Stimulated activated naive CD4-positive, alpha-beta T cell treated with Interleukin-2 at 50 U/mL for 16 hours (primary cell): ENCODE results near the gene ITGB3.

Experiments used
- DNase-seq: peaks from one replicate; lab custom pipeline; 2025; lab: John Stamatoyannopoulos, UW

The ITGB3 gene

GRCh38 chr17:47276444-47276843, 22.8 kb downstream of the ITGB3 start:
- no peak for DNase-seq

GRCh38 chr17:47276868-47277267, 23.2 kb downstream of the ITGB3 start:
- DNase-seq, result no peak

DNA sequence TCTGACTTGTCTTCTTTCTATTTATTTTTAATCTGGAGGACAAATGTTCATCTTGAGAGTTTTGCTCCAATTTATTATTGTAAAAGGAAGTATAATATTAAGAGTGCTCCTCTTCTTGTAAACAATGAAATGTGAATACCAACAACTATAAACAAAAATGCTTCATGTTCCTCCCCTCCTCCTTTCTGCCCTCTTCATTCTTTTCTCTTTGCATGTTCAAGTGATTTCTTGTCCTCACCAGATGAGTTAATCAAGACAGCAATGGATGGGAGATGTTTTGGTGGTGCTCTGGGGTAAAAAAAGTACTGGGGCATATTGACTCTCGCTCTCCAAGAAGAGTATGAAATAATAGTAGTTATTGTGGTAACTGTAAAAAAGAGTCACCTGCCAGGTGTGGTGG, 24.3 kb downstream of the ITGB3 start:
- no peak for DNase-seq

DNA sequence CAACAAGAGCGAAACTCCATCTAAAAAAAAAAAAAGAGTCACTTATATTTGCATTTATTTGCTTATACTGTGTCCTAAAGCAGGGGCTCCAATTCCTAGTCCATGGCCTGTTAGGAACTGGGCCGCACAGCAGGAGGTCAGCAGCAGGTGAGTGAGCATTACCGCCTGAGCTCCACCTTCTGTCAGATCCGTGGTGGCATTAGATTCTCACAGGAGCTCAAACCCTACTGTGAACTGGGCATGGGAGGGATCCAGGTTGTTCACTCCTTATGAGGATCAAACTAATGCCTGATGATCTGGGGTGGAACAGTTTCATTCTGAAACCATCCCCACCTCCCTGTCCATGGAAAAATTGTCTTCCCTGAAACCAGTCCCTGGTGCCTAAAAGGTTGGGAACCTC, 24.9 kb downstream of the ITGB3 start:
- DNase-seq, result no peak

GRCh38 chr17:47279062-47279801, 25.6 kb downstream of the ITGB3 start:
- no peak for DNase-seq

DNA sequence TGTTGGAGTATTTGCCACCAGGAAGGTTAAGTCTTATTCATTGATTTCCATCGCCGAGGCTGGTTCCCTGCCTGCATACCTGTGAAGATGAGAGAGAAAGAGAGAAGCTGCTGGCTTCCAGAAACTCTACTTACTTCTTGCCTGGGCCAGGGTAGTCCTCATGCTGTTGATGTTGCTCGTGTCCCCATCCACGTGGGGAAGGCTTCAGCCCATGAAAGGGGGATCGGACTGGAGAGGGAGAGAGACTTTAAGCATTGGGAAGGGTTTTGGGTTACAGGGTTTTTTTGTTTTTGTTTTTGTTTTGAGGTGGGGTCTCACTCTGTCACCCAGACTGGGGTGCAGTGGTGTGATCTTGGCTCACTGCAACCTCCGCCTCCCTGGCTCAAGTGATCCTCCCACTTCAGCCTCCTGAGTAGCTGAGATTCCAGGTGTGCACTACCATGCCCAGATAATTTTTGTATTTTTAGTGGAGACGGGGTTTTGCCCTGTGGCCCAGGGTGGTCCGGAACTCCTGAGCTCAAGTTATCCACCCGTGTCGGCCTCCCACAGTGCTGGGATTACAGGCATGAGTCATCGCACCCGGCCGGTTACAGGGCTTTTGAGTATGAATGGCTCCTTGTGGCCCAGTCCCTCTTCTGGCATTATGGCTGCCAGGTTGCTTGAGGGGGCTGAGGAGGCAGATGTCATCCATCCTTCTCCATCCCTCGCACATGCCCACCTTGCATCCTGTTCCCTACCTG, 26.6 kb downstream of the ITGB3 start:
- no peak for DNase-seq

- no peak for DNase-seq
These were observed 27.6 kb downstream of the ITGB3 start for GRCh38 chr17:47281216-47281615.

DNA sequence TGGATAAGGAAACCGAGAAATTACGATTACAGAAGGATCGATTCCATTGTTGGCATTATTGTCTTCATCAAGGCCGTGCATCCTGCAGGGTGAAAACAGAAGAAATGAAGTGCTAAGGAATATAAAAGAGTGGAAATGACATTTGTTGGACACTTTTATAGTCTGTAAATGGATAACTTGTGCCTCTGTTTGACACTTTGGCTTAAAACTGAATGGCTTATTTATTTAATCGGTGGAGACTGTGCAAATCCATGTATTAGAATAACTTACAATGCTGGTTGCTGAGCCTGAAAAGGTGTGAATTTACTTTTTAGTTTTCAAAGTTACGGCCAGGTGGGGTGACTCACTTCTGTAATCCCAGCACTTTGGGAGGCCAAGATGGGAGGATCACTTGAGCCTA, 31.4 kb downstream of the ITGB3 start:
- no peak for DNase-seq

GRCh38 chr17:47286198-47286914, 32.7 kb downstream of the ITGB3 start:
- DNase-seq, result no peak

DNA sequence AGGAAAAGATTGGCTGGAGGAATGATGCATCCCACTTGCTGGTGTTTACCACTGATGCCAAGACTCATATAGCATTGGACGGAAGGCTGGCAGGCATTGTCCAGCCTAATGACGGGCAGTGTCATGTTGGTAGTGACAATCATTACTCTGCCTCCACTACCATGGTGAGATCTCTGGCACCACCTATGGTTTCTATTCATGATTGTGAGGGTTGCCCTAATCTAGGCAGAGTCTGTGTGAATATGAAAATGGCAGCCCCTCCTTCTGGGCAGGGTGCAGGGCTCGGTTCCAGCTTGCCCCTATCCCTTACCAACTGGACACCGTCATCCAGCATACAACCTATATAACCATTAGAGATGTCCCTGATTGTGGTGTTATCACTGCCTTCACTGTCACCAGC, 33.4 kb downstream of the ITGB3 start:
- no peak for DNase-seq

DNA sequence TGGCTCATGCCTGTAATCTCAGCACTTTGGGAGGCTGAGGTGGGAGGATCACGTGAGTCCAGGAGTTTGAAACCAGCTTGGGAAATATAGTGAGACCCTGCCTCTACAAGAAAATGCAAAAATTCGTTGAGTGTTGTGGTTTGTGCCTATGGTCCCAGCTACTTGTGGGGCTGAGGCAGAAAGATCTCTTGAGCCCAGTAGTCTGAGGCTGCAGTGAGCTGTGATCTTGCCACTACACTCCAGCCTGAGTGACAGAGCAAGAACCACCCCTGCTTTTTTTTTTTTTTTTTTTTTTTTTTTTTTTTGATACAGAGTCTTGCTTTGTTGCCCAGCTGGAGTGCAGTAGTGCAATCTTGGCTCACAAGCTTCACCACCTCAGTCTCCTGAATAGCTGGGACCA, 34.0 kb downstream of the ITGB3 start:
- DNase-seq, result no peak

- no peak for DNase-seq
These were observed 35.0 kb downstream of the ITGB3 start for GRCh38 chr17:47288531-47289116.

DNA sequence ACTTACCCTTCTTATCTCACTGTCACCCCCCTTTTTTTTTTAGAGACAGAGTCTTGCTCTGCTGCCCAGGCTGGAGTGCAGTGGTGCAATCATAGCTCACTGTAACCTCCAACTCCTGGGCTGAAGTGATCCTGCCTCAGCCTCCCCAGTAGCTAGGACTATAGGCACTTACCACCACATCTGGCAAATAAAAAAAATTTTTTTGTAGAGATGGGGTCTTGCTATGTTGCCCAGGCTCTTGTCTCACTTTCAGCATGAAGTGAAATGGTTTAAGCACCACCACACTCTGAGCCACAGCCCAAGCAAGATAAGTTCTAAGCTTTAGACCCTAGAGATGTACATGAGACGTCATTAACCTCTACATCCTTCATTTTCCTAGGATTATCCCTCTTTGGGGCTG, 35.7 kb downstream of the ITGB3 start:
- no peak for DNase-seq

- DNase-seq, result no peak
These were observed 37.2 kb downstream of the ITGB3 start for GRCh38 chr17:47290870-47291241.

DNA sequence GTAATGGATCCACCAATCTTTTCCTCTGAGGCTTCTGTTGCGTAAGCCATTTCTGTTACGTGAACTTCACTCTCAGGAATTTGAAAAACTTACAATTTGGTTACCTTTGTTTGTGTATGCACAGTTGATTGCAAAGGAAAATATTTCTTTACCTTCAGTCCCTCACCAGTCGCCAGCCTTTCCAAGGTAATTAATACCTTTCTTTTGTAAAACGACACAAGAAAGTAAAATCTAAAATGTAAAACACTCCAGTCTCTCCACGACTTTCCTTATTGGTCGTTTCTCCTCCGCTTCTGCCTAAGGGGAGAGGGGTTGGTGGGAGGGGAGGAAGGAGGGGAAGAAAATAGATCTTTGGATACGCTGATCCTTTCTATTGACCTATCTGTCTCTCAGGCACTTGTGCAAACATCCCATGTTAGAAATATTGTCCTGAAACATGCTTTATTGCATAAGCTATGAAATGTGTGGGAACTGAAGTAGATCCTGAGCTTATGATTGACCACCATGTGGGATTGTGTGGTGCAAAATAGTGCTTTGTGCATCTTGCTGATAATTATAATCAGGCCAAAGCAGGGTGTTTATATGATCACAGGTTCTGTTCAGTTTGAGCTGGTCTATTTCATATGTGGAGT, 37.7 kb downstream of the ITGB3 start:
- no peak for DNase-seq

GRCh38 chr17:47292206-47292605, 38.6 kb downstream of the ITGB3 start:
- DNase-seq, result no peak

GRCh38 chr17:47295037-47295873, 41.6 kb downstream of the ITGB3 start:
- DNase-seq, result no peak

- no peak for DNase-seq
These were observed 42.2 kb downstream of the ITGB3 start for GRCh38 chr17:47295874-47296255.

DNA sequence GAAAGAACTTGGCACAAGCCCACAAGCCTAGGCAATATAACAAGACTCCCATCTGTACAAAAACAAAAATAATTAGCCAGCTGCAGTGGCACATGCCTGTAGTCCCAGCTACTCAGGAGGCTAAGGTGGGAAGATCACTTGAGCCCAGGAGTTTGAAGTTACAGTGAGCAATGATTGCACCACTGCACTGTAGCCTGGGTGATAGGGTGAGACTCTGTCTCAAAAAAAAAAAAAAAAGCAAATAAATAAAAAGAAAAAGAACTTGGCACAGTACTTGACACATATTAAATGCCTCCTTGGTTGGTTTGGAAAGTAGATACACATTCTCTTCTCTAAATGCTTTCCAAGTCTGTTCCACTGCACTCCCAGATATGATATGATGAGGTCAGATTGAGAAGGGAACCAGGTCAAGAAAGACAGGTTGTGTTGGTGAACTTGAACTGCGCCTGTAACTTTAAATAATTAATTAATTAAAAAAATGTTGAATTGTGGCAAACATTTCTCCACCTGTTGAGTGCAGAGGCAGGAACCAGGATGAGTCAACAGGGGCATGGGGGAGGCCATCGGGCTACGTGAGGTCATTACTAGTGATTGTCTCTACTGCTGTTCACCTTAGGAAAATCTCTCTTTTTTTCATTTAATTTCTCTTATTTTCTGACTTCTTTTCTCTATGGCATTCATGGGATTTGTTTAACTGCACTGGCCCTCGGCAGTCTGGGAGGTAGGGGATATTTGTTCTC, 44.2 kb downstream of the ITGB3 start:
- no peak for DNase-seq

- DNase-seq, result no peak
These were observed 45.1 kb downstream of the ITGB3 start for GRCh38 chr17:47298712-47299111.
